Right lobe of liver (tissue), 4 donors: ENCODE data around the gene HCST.

Experiments used
- POLR2A ChIP-seq: fragments of 450-650 bp; IDR thresholded peaks from one replicate; pipeline ENCODE4 v1.6.1; 2017; ENCODE audit warnings: antibody characterized with exemption, mild to moderate bottlenecking
- TF ChIP-seq, protein P1 (sequence below), 4 donors: fragments of 200-600 bp in 3 of 4; fragments of 450-650 bp in 1 of 4; IDR thresholded peaks; one replicate each; pipeline versions ENCODE4 v1.5.1 to v1.8.0; 2016 to 2022; ENCODE audit warnings: antibody characterized with exemption in 4 of 4, mild to moderate bottlenecking in 2 of 4
- donor health status: DM: no; HTN: no; CAD: no.
- donor health status: DM: no; HTN: no; CAD: no.
- donor health status: DM: no; HTN: yes; CAD: no.

DNA sequence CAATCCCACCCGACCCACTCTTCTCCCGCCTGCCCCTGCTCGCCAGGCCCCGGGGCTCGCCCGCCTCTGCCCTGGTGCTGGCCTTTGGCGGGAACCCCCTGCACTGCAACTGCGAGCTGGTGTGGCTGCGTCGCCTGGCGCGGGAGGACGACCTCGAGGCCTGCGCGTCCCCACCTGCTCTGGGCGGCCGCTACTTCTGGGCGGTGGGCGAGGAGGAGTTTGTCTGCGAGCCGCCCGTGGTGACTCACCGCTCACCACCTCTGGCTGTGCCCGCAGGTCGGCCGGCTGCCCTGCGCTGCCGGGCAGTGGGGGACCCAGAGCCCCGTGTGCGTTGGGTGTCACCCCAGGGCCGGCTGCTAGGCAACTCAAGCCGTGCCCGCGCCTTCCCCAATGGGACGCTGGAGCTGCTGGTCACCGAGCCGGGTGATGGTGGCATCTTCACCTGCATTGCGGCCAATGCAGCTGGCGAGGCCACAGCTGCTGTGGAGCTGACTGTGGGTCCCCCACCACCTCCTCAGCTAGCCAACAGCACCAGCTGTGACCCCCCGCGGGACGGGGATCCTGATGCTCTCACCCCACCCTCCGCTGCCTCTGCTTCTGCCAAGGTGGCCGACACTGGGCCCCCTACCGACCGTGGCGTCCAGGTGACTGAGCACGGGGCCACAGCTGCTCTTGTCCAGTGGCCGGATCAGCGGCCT, 37.9 kb downstream of the HCST start:
- TF ChIP-seq, protein P1, sequence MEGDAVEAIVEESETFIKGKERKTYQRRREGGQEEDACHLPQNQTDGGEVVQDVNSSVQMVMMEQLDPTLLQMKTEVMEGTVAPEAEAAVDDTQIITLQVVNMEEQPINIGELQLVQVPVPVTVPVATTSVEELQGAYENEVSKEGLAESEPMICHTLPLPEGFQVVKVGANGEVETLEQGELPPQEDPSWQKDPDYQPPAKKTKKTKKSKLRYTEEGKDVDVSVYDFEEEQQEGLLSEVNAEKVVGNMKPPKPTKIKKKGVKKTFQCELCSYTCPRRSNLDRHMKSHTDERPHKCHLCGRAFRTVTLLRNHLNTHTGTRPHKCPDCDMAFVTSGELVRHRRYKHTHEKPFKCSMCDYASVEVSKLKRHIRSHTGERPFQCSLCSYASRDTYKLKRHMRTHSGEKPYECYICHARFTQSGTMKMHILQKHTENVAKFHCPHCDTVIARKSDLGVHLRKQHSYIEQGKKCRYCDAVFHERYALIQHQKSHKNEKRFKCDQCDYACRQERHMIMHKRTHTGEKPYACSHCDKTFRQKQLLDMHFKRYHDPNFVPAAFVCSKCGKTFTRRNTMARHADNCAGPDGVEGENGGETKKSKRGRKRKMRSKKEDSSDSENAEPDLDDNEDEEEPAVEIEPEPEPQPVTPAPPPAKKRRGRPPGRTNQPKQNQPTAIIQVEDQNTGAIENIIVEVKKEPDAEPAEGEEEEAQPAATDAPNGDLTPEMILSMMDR (IDR thresholded peaks at IDR 0.05) = no peak
- TF ChIP-seq POLR2A = no peak
